GM12801 (cell line): Measurements from ENCODE around the gene ABCG2.

Source experiments
- TF ChIP-seq, protein P1 (sequence below): IDR thresholded peaks from one replicate; pipeline ENCODE4 v1.5.1; 2011; ENCODE audit warnings: control low read depth; ENCODE audit not compliant: insufficient read length; ENCODE audit errors: extremely low read depth

ABCG2 gene

GRCh38 chr4:88054229-88054628 is 104.2 kb downstream of the ABCG2 start:
- TF ChIP-seq, protein P1, sequence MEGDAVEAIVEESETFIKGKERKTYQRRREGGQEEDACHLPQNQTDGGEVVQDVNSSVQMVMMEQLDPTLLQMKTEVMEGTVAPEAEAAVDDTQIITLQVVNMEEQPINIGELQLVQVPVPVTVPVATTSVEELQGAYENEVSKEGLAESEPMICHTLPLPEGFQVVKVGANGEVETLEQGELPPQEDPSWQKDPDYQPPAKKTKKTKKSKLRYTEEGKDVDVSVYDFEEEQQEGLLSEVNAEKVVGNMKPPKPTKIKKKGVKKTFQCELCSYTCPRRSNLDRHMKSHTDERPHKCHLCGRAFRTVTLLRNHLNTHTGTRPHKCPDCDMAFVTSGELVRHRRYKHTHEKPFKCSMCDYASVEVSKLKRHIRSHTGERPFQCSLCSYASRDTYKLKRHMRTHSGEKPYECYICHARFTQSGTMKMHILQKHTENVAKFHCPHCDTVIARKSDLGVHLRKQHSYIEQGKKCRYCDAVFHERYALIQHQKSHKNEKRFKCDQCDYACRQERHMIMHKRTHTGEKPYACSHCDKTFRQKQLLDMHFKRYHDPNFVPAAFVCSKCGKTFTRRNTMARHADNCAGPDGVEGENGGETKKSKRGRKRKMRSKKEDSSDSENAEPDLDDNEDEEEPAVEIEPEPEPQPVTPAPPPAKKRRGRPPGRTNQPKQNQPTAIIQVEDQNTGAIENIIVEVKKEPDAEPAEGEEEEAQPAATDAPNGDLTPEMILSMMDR: no peak

- TF ChIP-seq, protein P1: no peak
Measured at GRCh38 chr4:88045021-88045420, 113.4 kb downstream of the ABCG2 start.

- TF ChIP-seq, protein P1: no peak
Measured at GRCh38 chr4:88043586-88044340, 114.7 kb downstream of the ABCG2 start.

- TF ChIP-seq, protein P1: no peak
Measured at GRCh38 chr4:88043001-88043400, 115.4 kb downstream of the ABCG2 start.

DNA sequence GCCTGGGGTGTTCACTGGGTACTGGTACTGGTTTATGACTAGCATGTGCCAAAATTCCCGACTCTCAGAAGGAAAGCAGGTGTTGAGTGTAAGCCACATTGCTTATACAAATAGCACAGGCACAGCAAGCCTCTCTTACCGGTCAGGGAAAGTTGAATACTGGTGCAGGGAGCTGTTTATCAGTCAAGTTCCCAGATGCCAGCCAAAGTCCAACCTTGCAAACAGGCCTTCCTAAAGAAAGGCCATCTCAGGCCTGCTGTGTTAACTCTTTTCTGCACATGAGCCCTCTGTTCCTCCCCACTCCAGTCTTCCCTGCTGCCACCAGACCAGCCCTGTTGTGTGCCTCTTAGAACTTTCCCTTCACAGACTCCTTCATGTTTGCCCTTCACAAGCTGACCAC is 116.8 kb downstream of the ABCG2 start:
- TF ChIP-seq, protein P1: no peak

DNA sequence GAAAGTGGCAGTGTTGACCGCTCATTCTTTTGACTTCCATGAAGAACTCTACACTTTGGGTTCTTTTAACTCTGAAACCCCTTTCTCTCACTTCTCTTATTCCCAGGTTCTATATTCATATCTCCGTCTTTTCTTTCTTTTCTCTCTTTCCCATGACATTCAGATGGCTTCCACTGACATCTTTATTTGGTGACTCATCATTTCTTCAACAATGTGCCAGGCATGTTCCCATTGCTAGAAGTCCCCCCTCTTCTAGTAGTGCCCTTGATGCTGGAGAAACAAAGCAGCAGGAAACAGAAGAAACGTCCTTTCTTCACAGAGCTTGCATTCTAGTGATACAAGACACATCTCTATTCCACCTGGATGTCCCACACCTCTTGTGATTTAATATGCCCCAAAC is 117.7 kb downstream of the ABCG2 start:
- TF ChIP-seq, protein P1: no peak
